ENCODE data around the gene PLCD3.

PLCD3 gene

GRCh38 chr17:45155029-45155428, 22.7 kb upstream of the PLCD3 start:
- no peaks in the 10 kb centered on the region for H3K9me3 ChIP-seq
- H3K27ac ChIP-seq, result no peak overlapping the region
- H3K4me1 ChIP-seq, result peaks cover 0 to 90% (median 54%) of the 10 kb centered on the region in 4 donors
- intact Hi-C loops (cut with DNase I; ENCODE audit: low total_unique reads), result no loop called here
- DNase-seq, result no peak
- TF ChIP-seq CTCF (IDR thresholded peaks at IDR 0.05), result no peak
- H3K4me3 ChIP-seq, result no peak overlapping the region
- no peaks in the 10 kb centered on the region for H3K36me3 ChIP-seq
- no peaks in the 10 kb centered on the region for H3K27me3 ChIP-seq

- peak overlapping the region; percentile 74 to 78 for H3K4me3 ChIP-seq
- no peaks in the 10 kb centered on the region for H3K27me3 ChIP-seq
- no peak for DNase-seq
- peaks cover 0 to 61% (median 39%) of the 10 kb centered on the region in 4 donors for H3K4me1 ChIP-seq
- no peaks in the 10 kb centered on the region for H3K36me3 ChIP-seq
- no peak for TF ChIP-seq CTCF (IDR thresholded peaks at IDR 0.05)
- H3K9me3 ChIP-seq, result no peaks in the 10 kb centered on the region
- intact Hi-C loops (cut with DNase I; ENCODE audit: low total_unique reads), result no loop called here
- H3K27ac ChIP-seq, result peak overlapping the region; percentile 95 to 97
Measured at GRCh38 chr17:45150911-45151809, 18.8 kb upstream of the PLCD3 start.

- no peaks in the 10 kb centered on the region for H3K36me3 ChIP-seq
- peak; percentile 83 to 89 for DNase-seq
- H3K4me1 ChIP-seq, result peaks cover 0 to 61% (median 44%) of the 10 kb centered on the region in 4 donors
- peak overlapping the region; percentile 95 to 97 for H3K27ac ChIP-seq
- H3K4me3 ChIP-seq, result peak overlapping the region; percentile 74 to 78
- TF ChIP-seq CTCF (IDR thresholded peaks at IDR 0.05), result peak in 1 of 2 experiments; percentile 11
- intact Hi-C loops (cut with DNase I; ENCODE audit: low total_unique reads), result no loop called here
- H3K27me3 ChIP-seq, result no peaks in the 10 kb centered on the region
- no peaks in the 10 kb centered on the region for H3K9me3 ChIP-seq
Measured at GRCh38 chr17:45149669-45150664, 17.7 kb upstream of the PLCD3 start.

GRCh38 chr17:45149037-45149668, 16.8 kb upstream of the PLCD3 start:
- no peaks in the 10 kb centered on the region for H3K36me3 ChIP-seq
- no peaks in the 10 kb centered on the region for H3K9me3 ChIP-seq
- H3K4me3 ChIP-seq, result peak overlapping the region; percentile 74 to 78
- peak; percentile 84 to 95 for DNase-seq
- intact Hi-C loops (cut with DNase I; ENCODE audit: low total_unique reads), result no loop called here
- H3K4me1 ChIP-seq, result peaks cover 0 to 63% (median 48%) of the 10 kb centered on the region in 4 donors
- no peaks in the 10 kb centered on the region for H3K27me3 ChIP-seq
- H3K27ac ChIP-seq, result peak overlapping the region; percentile 95 to 97
- TF ChIP-seq CTCF (IDR thresholded peaks at IDR 0.05), result peak; percentile 74 to 94
